Camera-type eye (tissue), 1 donor: Measurements from ENCODE around the gene MIPOL1. TPM values are rescaled to one million over a fixed set of nuclear protein-coding genes. Genes with fewer than 3 reads are reported as not detected.

Experiments used
- total RNA-seq: library from RNA; depleted of rRNA; stranded (reverse); fragments of >200 nt; gene quantifications from one replicate; pipeline ENCODE4 v1.2.3, GENCODE V29; 2014

The MIPOL1 gene
- 45.7 TPM for total RNA-seq

DNA sequence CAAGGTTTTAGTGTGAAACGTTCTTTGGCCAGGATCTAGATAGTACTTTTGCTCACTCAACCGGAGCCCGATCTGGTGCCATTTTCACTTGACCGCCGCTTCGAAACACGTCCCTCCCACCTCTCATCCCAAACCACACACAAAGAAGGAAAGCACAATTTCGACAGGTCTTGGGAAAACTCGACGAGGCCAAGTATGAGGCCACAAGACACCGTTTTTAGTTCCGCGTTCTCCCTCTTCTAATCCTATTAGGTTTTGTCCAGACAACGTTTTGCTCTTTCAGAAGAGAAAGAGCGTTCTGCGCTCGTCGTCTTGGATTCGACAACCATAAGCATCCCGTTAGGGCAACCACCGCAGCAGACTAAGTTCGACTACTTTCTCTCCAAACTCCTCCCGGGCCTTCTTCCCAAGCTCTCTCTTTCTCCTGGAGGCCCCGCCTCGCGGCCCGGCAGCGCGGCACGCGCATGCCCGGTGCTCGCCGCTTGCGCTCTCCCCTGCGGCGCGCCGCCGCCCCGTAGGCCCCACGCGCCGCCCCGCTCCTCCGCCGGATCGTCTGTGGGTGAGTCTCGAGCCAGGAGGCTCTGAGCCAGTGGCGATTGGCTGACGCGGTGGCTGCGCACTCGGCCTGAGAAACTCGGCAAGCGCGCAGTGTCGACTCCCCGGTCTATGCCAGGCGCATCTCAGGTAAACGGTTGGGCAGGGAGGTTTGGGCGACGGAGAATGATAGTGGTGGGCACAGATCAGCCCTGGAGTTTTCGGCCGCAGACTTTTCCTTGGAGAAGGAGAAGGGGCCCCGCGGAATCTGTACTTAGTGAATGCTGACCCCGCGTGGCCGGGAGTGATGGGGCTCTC is at the start of gene MIPOL1:
MIPOL1 (plus strand) TSS at position 517 of the 852 bp plus-strand sequence. CDS start 49,952 bp downstream, outside the sequence.

DNA sequence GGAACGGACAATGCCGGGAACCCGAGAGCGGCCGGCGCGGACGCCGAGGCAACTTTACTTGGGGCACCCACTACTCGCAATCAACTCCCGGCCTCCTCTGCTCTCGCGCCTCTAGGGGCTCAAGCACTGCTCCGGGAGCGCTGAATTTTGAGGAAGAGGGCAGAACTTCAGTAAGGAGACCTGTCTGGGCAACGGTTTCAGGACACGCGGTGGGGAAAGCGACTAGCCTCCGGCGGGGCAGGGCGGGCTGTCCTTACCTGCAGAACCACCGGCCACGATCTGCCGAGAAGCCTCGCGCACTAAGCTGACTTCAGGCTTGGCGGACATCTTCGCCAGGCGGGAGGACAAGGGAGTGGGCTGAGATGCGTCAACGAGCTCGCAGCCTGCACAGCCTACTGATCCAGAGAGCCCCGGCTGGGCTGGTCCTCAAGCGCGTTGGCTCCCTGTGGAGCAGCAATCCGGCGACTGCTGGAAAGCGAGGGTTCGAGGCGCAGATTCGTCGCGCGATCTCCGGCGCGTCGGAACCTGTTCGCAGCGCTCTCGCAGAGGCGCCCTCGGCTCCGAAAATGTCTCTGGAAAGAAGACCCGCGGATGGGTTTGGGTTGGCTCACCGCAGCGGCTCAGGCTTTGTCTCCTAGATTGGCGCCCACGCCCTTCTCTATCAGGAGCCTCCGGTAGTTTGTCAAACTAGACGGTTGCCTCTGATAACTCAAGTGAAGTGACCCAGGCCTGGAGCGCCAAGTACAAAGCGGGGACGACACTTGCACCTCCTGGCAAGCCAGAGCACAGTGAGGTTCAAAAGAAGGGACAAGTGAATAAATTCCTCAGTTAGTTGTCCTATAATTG is 25.5 kb upstream of the MIPOL1 start, which contains the start of gene SLC25A21:
SLC25A21 (minus strand) TSS at position 583 of the 846 bp plus-strand sequence.

GRCh38 chr14:37594971-37595808 is 397.5 kb downstream of the MIPOL1 start, which contains the start of the genes FOXA1 and TTC6:
FOXA1 (minus strand) TSS chr14:37595249; CDS start chr14:37594972, 277 bp downstream.
TTC6 (plus strand) TSS chr14:37595629; CDS start chr14:37622065, 26,436 bp downstream.

Other genes with a start within 250 kb of the MIPOL1 start
- 0.49 TPM for gene SLC25A21, start 25.3 kb upstream of the MIPOL1 start, total RNA-seq